Lower leg skin (tissue), 3 donors: Measurements from ENCODE around the gene SLC8A1.

Experiments
- POLR2A ChIP-seq, 2 donors: fragments of 450-650 bp; IDR thresholded peaks; one replicate each; pipeline ENCODE4 v1.6.1; 2016 to 2017; ENCODE audit warnings: antibody characterized with exemption in 2 of 2, mild to moderate bottlenecking in 1 of 2, moderate library complexity in 1 of 2
- TF ChIP-seq, protein P1 (sequence below), 3 donors: fragments of 450-650 bp; IDR thresholded peaks; one replicate each; pipeline ENCODE4 v1.5.1; 2016; ENCODE audit warnings: antibody characterized with exemption in 3 of 3, mild to moderate bottlenecking in 3 of 3, moderate library complexity in 2 of 3

DNA sequence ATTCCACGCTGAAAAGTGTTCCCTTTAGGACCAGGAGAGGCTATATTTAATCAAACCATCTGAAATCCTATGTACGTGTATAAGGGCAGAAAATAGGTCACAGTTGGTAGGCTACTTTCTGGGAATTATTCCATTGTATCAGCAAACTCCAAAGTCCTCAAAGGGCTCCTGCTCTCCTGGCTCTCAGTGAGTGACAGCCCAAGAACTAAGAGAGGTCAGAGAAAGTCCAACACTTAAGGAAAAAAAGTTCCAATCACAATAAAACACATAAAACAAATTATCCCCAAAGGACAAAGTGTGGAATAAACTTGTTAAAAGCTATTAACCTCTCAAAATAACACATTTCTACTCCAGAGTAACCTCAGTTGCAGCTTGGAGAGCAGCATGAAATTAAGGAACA, 183.3 kb downstream of the SLC8A1 start:
- TF ChIP-seq, protein P1, sequence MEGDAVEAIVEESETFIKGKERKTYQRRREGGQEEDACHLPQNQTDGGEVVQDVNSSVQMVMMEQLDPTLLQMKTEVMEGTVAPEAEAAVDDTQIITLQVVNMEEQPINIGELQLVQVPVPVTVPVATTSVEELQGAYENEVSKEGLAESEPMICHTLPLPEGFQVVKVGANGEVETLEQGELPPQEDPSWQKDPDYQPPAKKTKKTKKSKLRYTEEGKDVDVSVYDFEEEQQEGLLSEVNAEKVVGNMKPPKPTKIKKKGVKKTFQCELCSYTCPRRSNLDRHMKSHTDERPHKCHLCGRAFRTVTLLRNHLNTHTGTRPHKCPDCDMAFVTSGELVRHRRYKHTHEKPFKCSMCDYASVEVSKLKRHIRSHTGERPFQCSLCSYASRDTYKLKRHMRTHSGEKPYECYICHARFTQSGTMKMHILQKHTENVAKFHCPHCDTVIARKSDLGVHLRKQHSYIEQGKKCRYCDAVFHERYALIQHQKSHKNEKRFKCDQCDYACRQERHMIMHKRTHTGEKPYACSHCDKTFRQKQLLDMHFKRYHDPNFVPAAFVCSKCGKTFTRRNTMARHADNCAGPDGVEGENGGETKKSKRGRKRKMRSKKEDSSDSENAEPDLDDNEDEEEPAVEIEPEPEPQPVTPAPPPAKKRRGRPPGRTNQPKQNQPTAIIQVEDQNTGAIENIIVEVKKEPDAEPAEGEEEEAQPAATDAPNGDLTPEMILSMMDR (IDR thresholded peaks at IDR 0.05) = no peak
- no peak for TF ChIP-seq POLR2A (IDR thresholded peaks at IDR 0.05)
